ENCODE measurements around the gene TRAF7.
"Not testable (repeated sequence)": the region's sequence is repeated elsewhere in the genome, so short reads cannot be mapped to it uniquely, and the experiment has no call there.

DNA sequence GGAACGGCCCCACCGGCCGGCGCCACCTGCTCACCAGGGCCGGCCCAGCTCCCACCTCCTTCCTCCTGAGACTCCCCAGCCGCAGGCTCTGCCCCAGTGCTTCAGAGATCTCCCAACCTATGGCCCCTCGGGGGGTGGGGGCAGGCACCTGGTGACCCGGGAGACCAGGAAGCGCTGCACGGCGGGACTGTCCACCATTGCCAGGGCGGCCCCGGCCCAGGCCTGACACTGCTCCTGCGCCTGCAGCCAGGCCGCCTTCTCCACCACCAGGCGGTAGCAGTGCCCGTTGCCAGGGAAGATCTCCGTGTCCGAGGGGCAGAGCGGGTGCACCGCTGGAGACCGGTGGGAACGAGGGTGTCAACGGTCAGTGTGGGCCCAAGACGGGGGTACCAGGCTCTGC lies 38.2 kb upstream of the TRAF7 start:
- TF ChIP-seq, protein P1, sequence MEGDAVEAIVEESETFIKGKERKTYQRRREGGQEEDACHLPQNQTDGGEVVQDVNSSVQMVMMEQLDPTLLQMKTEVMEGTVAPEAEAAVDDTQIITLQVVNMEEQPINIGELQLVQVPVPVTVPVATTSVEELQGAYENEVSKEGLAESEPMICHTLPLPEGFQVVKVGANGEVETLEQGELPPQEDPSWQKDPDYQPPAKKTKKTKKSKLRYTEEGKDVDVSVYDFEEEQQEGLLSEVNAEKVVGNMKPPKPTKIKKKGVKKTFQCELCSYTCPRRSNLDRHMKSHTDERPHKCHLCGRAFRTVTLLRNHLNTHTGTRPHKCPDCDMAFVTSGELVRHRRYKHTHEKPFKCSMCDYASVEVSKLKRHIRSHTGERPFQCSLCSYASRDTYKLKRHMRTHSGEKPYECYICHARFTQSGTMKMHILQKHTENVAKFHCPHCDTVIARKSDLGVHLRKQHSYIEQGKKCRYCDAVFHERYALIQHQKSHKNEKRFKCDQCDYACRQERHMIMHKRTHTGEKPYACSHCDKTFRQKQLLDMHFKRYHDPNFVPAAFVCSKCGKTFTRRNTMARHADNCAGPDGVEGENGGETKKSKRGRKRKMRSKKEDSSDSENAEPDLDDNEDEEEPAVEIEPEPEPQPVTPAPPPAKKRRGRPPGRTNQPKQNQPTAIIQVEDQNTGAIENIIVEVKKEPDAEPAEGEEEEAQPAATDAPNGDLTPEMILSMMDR (conservative IDR thresholded peaks at IDR 0.05) = not testable (repeated sequence)
- TF ChIP-seq EZH2 (IDR thresholded peaks at IDR 0.05; ENCODE audit: low read depth) = not testable (repeated sequence)

Data from PC-9 (cell line).